ENCODE measurements around the gene NR5A2.

Gene NR5A2

GRCh38 chr1:200133123-200133522, 105.6 kb downstream of the NR5A2 start:
- H3K36me3 Mint-ChIP-seq (ENCODE audit: low read depth): no peaks in the 10 kb centered on the region
- H3K27me3 Mint-ChIP-seq: peaks cover 3% of the 10 kb centered on the region
- H3K27ac Mint-ChIP-seq: no peak overlapping the region
- peaks cover 19% of the 10 kb centered on the region for H3K4me1 Mint-ChIP-seq (ENCODE audit: low read depth)
- intact Hi-C loops (cut with micrococcal nuclease): no loop called here
- H3K4me3 Mint-ChIP-seq: no peak overlapping the region
- H3K9me3 Mint-ChIP-seq: no peaks in the 10 kb centered on the region

- intact Hi-C loops (cut with micrococcal nuclease): no loop called here
- Mint-ChIP-seq H3K36me3 (ENCODE audit: low read depth) (no peaks in the 10 kb centered on the region), H3K27ac (no peak overlapping the region), H3K4me1 (ENCODE audit: low read depth) (peaks cover 18% of the 10 kb centered on the region), H3K4me3 (no peak overlapping the region), H3K9me3 (no peaks in the 10 kb centered on the region), H3K27me3 (peaks cover 2% of the 10 kb centered on the region)
These were observed 106.6 kb downstream of the NR5A2 start for GRCh38 chr1:200134116-200134515.

- Mint-ChIP-seq H3K4me1 (ENCODE audit: low read depth) (no peaks in the 10 kb centered on the region), H3K4me3 (no peak overlapping the region), H3K27ac (no peak overlapping the region), H3K36me3 (ENCODE audit: low read depth) (no peaks in the 10 kb centered on the region), H3K27me3 (no peaks in the 10 kb centered on the region), H3K9me3 (no peaks in the 10 kb centered on the region)
- intact Hi-C loops (cut with micrococcal nuclease): loop anchor here (5.0 kb wide), 1 partner anchor 454 kb away; no protein-coding TSS in a partner anchor
These were observed 108.9 kb downstream of the NR5A2 start for GRCh38 chr1:200136384-200136783.

- no peak overlapping the region for H3K27ac Mint-ChIP-seq
- peaks cover 5% of the 10 kb centered on the region for H3K4me1 Mint-ChIP-seq (ENCODE audit: low read depth)
- H3K36me3 Mint-ChIP-seq (ENCODE audit: low read depth): no peaks in the 10 kb centered on the region
- no peaks in the 10 kb centered on the region for H3K9me3 Mint-ChIP-seq
- intact Hi-C loops (cut with micrococcal nuclease): loop anchor here (1.0 to 5.0 kb wide), 3 partner anchors 349 to 457 kb away; no protein-coding TSS in a partner anchor
- H3K27me3 Mint-ChIP-seq: no peaks in the 10 kb centered on the region
- no peak overlapping the region for H3K4me3 Mint-ChIP-seq
These were observed 112.2 kb downstream of the NR5A2 start for GRCh38 chr1:200139661-200140250.

GRCh38 chr1:200143347-200143746, 115.8 kb downstream of the NR5A2 start:
- Mint-ChIP-seq H3K4me1 (ENCODE audit: low read depth) (peaks cover 5% of the 10 kb centered on the region), H3K27me3 (no peaks in the 10 kb centered on the region), H3K36me3 (ENCODE audit: low read depth) (no peaks in the 10 kb centered on the region), H3K4me3 (no peak overlapping the region), H3K9me3 (no peaks in the 10 kb centered on the region), H3K27ac (no peak overlapping the region)
- intact Hi-C loops (cut with micrococcal nuclease): loop anchor here (5.0 kb wide), 1 partner anchor 364 kb away; no protein-coding TSS in a partner anchor

- no peaks in the 10 kb centered on the region for H3K27me3 Mint-ChIP-seq
- no peaks in the 10 kb centered on the region for H3K9me3 Mint-ChIP-seq
- intact Hi-C loops (cut with micrococcal nuclease): no loop called here
- H3K4me3 Mint-ChIP-seq: no peak overlapping the region
- H3K36me3 Mint-ChIP-seq (ENCODE audit: low read depth): no peaks in the 10 kb centered on the region
- H3K4me1 Mint-ChIP-seq (ENCODE audit: low read depth): peaks cover 5% of the 10 kb centered on the region
- no peak overlapping the region for H3K27ac Mint-ChIP-seq
These were observed 118.6 kb downstream of the NR5A2 start for GRCh38 chr1:200146100-200146499.

GRCh38 chr1:200147094-200147493, 119.6 kb downstream of the NR5A2 start:
- H3K4me1 Mint-ChIP-seq (ENCODE audit: low read depth): peaks cover 5% of the 10 kb centered on the region
- no peak overlapping the region for H3K4me3 Mint-ChIP-seq
- intact Hi-C loops (cut with micrococcal nuclease): no loop called here
- no peaks in the 10 kb centered on the region for H3K9me3 Mint-ChIP-seq
- no peaks in the 10 kb centered on the region for H3K36me3 Mint-ChIP-seq (ENCODE audit: low read depth)
- no peaks in the 10 kb centered on the region for H3K27me3 Mint-ChIP-seq
- H3K27ac Mint-ChIP-seq: no peak overlapping the region

- intact Hi-C loops (cut with micrococcal nuclease): no loop called here
- peaks cover 5% of the 10 kb centered on the region for H3K4me1 Mint-ChIP-seq (ENCODE audit: low read depth)
- no peak overlapping the region for H3K4me3 Mint-ChIP-seq
- no peaks in the 10 kb centered on the region for H3K27me3 Mint-ChIP-seq
- H3K9me3 Mint-ChIP-seq: no peaks in the 10 kb centered on the region
- H3K27ac Mint-ChIP-seq: no peak overlapping the region
- no peaks in the 10 kb centered on the region for H3K36me3 Mint-ChIP-seq (ENCODE audit: low read depth)
These were observed 120.2 kb downstream of the NR5A2 start for GRCh38 chr1:200147742-200148141.

- Mint-ChIP-seq H3K36me3 (ENCODE audit: low read depth) (no peaks in the 10 kb centered on the region), H3K27ac (no peak overlapping the region), H3K27me3 (no peaks in the 10 kb centered on the region), H3K4me3 (no peak overlapping the region), H3K4me1 (ENCODE audit: low read depth) (peaks cover 8% of the 10 kb centered on the region), H3K9me3 (no peaks in the 10 kb centered on the region)
- intact Hi-C loops (cut with micrococcal nuclease): no loop called here
These were observed 122.5 kb downstream of the NR5A2 start for GRCh38 chr1:200150006-200150405.

- Mint-ChIP-seq H3K27me3 (no peaks in the 10 kb centered on the region), H3K36me3 (ENCODE audit: low read depth) (no peaks in the 10 kb centered on the region), H3K4me1 (ENCODE audit: low read depth) (peaks cover 8% of the 10 kb centered on the region), H3K4me3 (no peak overlapping the region), H3K27ac (no peak overlapping the region), H3K9me3 (no peaks in the 10 kb centered on the region)
- intact Hi-C loops (cut with micrococcal nuclease): no loop called here
These were observed 123.2 kb downstream of the NR5A2 start for GRCh38 chr1:200150721-200151120.

- H3K27me3 Mint-ChIP-seq: no peaks in the 10 kb centered on the region
- peaks cover 8% of the 10 kb centered on the region for H3K4me1 Mint-ChIP-seq (ENCODE audit: low read depth)
- H3K36me3 Mint-ChIP-seq (ENCODE audit: low read depth): no peaks in the 10 kb centered on the region
- H3K27ac Mint-ChIP-seq: no peak overlapping the region
- intact Hi-C loops (cut with micrococcal nuclease): no loop called here
- no peak overlapping the region for H3K4me3 Mint-ChIP-seq
- no peaks in the 10 kb centered on the region for H3K9me3 Mint-ChIP-seq
These were observed 124.8 kb downstream of the NR5A2 start for GRCh38 chr1:200152336-200152735.

- intact Hi-C loops (cut with micrococcal nuclease): no loop called here
- Mint-ChIP-seq H3K27ac (no peak overlapping the region), H3K4me1 (ENCODE audit: low read depth) (peaks cover 8% of the 10 kb centered on the region), H3K27me3 (no peaks in the 10 kb centered on the region), H3K9me3 (no peaks in the 10 kb centered on the region), H3K4me3 (no peak overlapping the region), H3K36me3 (ENCODE audit: low read depth) (no peaks in the 10 kb centered on the region)
These were observed 126.0 kb downstream of the NR5A2 start for GRCh38 chr1:200153277-200154055.

GRCh38 chr1:200154069-200154767, 126.7 kb downstream of the NR5A2 start:
- peaks cover 8% of the 10 kb centered on the region for H3K4me1 Mint-ChIP-seq (ENCODE audit: low read depth)

GRCh38 chr1:200157715-200158114, 130.2 kb downstream of the NR5A2 start:
- Mint-ChIP-seq H3K27ac (no peak overlapping the region), H3K4me3 (no peak overlapping the region), H3K36me3 (ENCODE audit: low read depth) (no peaks in the 10 kb centered on the region), H3K4me1 (ENCODE audit: low read depth) (peaks cover 8% of the 10 kb centered on the region), H3K9me3 (no peaks in the 10 kb centered on the region), H3K27me3 (no peaks in the 10 kb centered on the region)
- intact Hi-C loops (cut with micrococcal nuclease): no loop called here

More at GRCh38 chr1:200154069-200154767, 126.7 kb downstream of the NR5A2 start:
- H3K27me3 Mint-ChIP-seq: no peaks in the 10 kb centered on the region
- intact Hi-C loops (cut with micrococcal nuclease): no loop called here
- H3K27ac Mint-ChIP-seq: no peak overlapping the region
- H3K36me3 Mint-ChIP-seq (ENCODE audit: low read depth): no peaks in the 10 kb centered on the region
- H3K4me3 Mint-ChIP-seq: no peak overlapping the region
- H3K9me3 Mint-ChIP-seq: no peaks in the 10 kb centered on the region

Data from dendritic cell treated with granulocyte-macrophage colony-stimulating factor and Interleukin-4, amounts not matched to agents 40 ng/mL and 50 ng/mL, for 4 days (primary cell).